Panc1 (cell line): ENCODE data around the gene KRTAP6-2.

Experiments used
- POLR2AphosphoS5 ChIP-seq: IDR thresholded peaks from 2 replicates; pipeline ENCODE4 v1.6.1; 2012; ENCODE audit warnings: mild to moderate bottlenecking, low read depth, low read length, moderate library complexity
- TCF7L2 ChIP-seq: IDR thresholded peaks from 2 replicates; pipeline ENCODE4 v1.6.1; 2011; ENCODE audit warnings: mild to moderate bottlenecking, low read depth, low read length, inconsistent platforms
- TF ChIP-seq, protein P1 (sequence below): fragments of 450-650 bp; IDR thresholded peaks from 2 replicates; pipeline ENCODE4 v1.5.1; 2017; ENCODE audit warnings: mild to moderate bottlenecking
- TF ChIP-seq, protein P2 (sequence below), 2 experiments: IDR thresholded peaks; 2 replicates each; pipeline ENCODE4 v1.6.1; 2011 to 2012; ENCODE audit warnings: low read depth in 2 of 2, control low read depth in 1 of 2, low read length in 1 of 2, mild to moderate bottlenecking in 1 of 2, moderate library complexity in 1 of 2; ENCODE audit not compliant: insufficient read depth in 1 of 2

DNA sequence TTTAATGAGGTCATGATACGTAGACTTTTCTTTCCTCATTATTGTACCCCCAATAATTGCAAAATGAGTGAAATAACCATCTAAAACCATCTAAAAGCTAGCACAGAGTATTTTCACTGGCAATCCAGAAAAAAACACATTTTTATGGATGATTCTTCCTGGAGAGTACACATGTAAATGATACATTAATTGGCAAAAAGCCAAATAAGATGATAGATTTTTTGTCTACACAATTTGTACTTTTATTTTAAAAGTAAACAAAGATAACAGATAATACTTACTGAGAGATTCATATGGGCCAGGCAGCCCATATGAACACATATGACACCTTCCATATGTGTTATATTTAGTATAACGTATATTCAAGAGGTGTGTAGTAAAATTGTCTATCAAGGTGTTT, 35.1 kb downstream of the KRTAP6-2 start:
- TF ChIP-seq, protein P1, sequence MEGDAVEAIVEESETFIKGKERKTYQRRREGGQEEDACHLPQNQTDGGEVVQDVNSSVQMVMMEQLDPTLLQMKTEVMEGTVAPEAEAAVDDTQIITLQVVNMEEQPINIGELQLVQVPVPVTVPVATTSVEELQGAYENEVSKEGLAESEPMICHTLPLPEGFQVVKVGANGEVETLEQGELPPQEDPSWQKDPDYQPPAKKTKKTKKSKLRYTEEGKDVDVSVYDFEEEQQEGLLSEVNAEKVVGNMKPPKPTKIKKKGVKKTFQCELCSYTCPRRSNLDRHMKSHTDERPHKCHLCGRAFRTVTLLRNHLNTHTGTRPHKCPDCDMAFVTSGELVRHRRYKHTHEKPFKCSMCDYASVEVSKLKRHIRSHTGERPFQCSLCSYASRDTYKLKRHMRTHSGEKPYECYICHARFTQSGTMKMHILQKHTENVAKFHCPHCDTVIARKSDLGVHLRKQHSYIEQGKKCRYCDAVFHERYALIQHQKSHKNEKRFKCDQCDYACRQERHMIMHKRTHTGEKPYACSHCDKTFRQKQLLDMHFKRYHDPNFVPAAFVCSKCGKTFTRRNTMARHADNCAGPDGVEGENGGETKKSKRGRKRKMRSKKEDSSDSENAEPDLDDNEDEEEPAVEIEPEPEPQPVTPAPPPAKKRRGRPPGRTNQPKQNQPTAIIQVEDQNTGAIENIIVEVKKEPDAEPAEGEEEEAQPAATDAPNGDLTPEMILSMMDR, result no peak
- no peak for TF ChIP-seq POLR2AphosphoS5
- TF ChIP-seq TCF7L2, result no peak
- TF ChIP-seq, protein P2, sequence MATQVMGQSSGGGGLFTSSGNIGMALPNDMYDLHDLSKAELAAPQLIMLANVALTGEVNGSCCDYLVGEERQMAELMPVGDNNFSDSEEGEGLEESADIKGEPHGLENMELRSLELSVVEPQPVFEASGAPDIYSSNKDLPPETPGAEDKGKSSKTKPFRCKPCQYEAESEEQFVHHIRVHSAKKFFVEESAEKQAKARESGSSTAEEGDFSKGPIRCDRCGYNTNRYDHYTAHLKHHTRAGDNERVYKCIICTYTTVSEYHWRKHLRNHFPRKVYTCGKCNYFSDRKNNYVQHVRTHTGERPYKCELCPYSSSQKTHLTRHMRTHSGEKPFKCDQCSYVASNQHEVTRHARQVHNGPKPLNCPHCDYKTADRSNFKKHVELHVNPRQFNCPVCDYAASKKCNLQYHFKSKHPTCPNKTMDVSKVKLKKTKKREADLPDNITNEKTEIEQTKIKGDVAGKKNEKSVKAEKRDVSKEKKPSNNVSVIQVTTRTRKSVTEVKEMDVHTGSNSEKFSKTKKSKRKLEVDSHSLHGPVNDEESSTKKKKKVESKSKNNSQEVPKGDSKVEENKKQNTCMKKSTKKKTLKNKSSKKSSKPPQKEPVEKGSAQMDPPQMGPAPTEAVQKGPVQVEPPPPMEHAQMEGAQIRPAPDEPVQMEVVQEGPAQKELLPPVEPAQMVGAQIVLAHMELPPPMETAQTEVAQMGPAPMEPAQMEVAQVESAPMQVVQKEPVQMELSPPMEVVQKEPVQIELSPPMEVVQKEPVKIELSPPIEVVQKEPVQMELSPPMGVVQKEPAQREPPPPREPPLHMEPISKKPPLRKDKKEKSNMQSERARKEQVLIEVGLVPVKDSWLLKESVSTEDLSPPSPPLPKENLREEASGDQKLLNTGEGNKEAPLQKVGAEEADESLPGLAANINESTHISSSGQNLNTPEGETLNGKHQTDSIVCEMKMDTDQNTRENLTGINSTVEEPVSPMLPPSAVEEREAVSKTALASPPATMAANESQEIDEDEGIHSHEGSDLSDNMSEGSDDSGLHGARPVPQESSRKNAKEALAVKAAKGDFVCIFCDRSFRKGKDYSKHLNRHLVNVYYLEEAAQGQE (IDR thresholded peaks at IDR 0.05; ENCODE audit: insufficient read depth in 1 of 2, low read depth in 2 of 2, low read length in 1 of 2), result no peak
